ENCODE measurements around the gene H2AZ2.
"Not testable (repeated sequence)": the region's sequence is repeated elsewhere in the genome, so short reads cannot be mapped to it uniquely, and the experiment has no call there.

Gene H2AZ2

DNA sequence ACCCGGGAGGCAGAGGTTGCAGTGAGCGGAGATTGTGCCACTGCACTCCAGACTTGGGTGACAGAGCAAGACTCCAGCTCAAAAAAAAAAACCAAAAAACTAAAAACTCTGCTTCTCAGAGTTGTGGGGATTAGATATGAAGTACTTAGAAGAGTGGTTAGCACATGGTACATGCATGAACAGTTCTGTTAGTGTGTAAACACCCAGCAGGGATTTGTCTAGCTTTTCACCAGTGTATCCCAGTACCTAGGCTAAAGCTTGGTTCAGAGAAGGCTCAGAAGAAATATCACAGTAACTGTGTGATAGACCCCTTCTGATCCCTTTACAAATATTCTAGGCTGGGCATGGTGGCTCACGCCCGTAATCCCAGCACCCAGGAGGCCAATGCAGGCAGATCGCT is 41.9 kb downstream of the H2AZ2 start:
- TF ChIP-seq, protein P1, sequence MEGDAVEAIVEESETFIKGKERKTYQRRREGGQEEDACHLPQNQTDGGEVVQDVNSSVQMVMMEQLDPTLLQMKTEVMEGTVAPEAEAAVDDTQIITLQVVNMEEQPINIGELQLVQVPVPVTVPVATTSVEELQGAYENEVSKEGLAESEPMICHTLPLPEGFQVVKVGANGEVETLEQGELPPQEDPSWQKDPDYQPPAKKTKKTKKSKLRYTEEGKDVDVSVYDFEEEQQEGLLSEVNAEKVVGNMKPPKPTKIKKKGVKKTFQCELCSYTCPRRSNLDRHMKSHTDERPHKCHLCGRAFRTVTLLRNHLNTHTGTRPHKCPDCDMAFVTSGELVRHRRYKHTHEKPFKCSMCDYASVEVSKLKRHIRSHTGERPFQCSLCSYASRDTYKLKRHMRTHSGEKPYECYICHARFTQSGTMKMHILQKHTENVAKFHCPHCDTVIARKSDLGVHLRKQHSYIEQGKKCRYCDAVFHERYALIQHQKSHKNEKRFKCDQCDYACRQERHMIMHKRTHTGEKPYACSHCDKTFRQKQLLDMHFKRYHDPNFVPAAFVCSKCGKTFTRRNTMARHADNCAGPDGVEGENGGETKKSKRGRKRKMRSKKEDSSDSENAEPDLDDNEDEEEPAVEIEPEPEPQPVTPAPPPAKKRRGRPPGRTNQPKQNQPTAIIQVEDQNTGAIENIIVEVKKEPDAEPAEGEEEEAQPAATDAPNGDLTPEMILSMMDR (IDR thresholded peaks at IDR 0.05; ENCODE audit: low read depth, low read length): no peak
- DNase-seq (ENCODE audit: extremely low read depth, low read depth): no peak

DNA sequence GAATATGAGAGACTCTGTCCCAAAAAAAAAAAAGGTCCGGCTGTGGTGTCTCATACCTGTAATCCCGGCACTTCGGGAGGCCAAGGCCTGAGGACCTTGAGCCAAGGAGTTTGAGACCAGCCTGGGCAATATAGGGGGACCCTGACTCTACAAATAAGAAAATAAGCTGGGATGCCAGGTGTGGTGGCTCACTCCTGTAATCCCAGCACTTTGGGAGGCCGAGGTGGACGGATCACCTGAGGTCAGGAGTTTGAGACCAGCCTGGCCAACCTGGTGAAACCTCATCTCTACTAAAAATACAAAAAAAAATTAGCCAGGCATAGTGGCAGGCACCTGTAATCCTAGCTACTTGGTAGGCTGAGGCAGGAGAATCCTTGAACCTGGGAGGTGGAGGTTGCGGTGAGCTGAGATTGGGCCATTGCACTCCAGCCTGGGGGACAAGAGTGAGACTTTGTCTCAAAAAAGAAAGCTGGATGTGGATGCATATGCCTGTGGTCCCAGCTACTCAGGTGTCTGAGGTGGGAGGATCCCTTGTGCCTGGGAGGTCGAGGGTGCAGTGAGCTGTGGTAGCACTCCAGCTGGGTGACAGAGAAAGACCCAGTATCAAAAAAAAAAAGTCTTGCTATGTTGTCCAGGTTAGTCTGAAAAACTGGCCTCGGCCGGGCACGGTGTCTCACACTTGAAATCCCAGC is 43.9 kb downstream of the H2AZ2 start:
- not testable (repeated sequence) for DNase-seq (ENCODE audit: extremely low read depth, low read depth)

DNA sequence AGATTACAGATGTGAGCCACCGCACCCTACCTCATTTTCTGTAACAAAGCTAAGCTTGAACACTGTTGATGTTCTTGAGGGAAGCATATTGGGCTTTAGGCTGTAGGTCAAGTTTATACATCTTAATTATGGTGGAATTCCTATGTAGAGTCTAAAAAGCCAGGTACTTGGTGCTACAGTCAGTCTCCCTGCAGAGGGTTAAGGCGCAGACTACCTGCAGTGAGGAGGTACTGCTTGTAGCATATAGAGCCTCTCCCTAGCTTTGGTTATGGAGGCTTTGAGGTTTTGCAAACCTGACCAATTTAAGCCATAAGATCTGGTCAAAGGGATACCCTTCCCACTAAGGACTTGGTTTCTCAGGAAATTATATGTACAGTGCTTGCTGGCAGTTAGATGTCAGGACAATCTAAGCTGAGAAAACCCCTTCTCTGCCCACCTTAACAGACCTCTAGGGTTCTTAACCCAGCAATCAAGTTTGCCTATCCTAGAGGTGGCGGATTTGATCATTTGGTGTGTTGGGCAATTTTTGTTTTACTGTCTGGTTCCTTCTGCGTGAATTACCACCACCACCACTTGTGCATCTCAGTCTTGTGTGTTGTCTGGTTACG is 45.4 kb downstream of the H2AZ2 start:
- DNase-seq (ENCODE audit: extremely low read depth, low read depth): no peak
- TF ChIP-seq, protein P1 (IDR thresholded peaks at IDR 0.05; ENCODE audit: low read depth, low read length): no peak

DNA sequence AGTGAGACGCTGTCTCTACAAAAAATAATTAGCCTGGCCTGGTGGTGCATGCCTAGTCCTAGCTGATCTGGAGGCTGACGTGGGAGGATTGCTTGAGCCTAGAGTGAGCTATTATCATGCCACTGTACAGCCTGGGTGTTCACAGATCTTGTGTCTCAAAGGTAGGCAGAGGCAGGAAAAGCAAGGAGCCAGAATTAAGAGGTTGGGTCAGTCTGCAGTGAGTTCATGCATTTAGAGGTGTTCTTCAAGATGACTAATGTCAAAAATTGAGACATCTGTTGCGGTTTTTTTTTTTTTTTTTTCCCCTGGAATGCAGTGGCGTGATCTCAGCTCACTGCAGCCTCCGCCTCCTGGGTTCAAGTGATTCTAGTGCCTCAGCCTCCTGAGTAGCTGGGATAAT is 46.0 kb downstream of the H2AZ2 start:
- no peak for DNase-seq (ENCODE audit: extremely low read depth, low read depth)
- TF ChIP-seq, protein P1 (IDR thresholded peaks at IDR 0.05; ENCODE audit: low read depth, low read length): no peak

DNA sequence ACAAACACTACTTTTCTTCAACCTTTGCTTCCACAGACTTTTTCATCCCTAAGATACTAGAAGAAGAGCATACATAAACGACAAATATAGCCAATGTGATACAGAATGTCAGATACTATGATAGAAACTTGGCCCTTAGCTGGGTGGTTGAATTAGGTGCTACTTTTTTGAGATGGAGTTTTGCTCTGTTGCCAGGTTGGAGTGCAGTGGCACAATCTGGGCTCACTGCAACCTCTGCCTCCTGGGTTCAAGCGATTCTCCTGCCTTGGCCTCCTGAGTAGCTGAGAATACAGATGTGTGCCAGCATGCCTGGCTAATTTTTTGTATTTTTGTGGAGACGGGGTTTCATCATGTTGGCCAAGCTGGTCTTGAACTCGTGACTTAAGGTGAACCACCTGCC is 47.9 kb downstream of the H2AZ2 start:
- DNase-seq (ENCODE audit: extremely low read depth, low read depth): no peak
- TF ChIP-seq, protein P1 (IDR thresholded peaks at IDR 0.05; ENCODE audit: low read depth, low read length): no peak

DNA sequence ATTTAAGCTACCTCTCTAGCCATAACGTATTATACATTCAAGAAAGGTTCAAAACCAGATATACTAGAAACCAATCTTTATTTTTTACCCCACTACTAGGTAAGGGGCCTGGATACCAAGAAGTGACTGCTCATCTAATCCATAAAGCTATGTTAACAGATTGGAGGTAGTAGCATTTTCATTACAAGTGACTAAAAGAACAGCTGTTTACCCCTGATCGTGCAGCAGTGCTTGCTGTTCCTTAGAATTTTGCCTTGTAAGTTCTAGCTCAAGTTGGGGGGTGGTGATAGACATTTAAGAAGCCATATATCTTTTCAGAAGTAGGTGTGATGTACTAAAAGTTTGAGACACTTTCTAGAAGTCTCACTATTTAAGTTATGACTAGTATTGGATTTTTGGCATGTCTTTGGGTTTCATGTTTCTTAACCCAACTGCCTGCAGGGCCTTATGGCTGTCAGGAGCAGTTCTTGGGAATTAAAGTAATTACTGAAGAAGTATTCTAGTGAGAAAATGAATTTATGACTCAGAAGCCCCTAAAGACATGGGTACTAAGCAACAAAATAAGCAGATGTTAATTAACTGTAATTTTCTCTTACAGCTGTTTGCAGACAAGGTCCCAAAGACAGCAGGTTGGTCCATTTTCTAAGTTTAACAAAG is 49.1 kb downstream of the H2AZ2 start:
- TF ChIP-seq, protein P1 (IDR thresholded peaks at IDR 0.05; ENCODE audit: low read depth, low read length): no peak
- no peak for DNase-seq (ENCODE audit: extremely low read depth, low read depth)

DNA sequence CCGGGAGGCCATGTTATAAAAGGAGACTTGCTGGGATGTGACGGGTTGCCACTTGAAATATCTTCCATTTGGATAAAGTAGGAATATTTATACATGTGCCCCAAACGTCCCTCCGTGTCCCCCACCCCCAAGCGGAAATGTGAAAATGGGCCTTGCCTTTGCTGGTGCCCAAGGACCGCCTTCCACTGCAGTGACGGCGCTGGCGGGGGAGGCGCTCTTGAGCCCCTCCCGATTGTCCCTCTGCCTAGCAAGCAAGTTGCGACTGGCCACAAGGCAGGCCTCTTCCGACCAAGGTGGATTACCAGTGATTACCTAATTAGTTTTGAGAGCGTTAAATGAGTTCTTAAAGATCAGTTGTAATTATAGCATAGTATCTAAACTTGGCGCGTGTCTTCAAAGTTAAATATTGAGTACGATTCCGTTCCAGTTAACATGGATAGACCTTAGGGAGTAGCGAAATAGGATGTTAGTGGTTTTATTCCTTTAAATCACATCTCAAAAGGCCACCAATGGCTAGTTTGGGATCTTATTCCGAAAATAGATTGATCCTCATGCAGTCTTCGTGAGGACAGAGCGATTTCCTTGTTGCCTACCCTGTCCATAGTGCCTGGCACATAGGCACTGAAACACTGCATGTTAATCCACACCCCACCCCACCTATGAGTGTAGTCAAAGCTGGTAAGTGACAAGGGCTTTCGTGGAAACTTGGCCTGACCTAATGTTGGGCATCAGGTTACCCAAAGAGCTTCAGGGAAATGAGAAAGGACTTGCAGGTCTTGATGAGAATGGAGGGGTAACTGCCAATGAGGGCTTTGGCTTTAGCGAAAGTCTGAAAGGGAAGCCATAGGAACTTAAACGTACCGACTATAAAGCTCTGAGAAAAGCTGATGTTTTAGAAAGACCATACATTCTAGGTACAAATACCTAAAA is 50.3 kb downstream of the H2AZ2 start:
- peak; percentile 72 for DNase-seq (ENCODE audit: extremely low read depth, low read depth)
- TF ChIP-seq, protein P1 (IDR thresholded peaks at IDR 0.05; ENCODE audit: low read depth, low read length): peak; percentile 39
